Stimulated activated CD4-positive, alpha-beta T cell treated with anti-CD3 and anti-CD28 coated beads, Interleukin-4, amount 100 ng/mL, for 4 hours (primary cell): ENCODE results near the gene C6orf163.
A peak's percentile ranks its signal among the peaks of the same experiment; 100 is the strongest.

Experiments
- DNase-seq, 2 experiments: peaks; one replicate each; pipeline ENCODE4 v3.0.0-alpha.2; 2020

C6orf163 gene

DNA sequence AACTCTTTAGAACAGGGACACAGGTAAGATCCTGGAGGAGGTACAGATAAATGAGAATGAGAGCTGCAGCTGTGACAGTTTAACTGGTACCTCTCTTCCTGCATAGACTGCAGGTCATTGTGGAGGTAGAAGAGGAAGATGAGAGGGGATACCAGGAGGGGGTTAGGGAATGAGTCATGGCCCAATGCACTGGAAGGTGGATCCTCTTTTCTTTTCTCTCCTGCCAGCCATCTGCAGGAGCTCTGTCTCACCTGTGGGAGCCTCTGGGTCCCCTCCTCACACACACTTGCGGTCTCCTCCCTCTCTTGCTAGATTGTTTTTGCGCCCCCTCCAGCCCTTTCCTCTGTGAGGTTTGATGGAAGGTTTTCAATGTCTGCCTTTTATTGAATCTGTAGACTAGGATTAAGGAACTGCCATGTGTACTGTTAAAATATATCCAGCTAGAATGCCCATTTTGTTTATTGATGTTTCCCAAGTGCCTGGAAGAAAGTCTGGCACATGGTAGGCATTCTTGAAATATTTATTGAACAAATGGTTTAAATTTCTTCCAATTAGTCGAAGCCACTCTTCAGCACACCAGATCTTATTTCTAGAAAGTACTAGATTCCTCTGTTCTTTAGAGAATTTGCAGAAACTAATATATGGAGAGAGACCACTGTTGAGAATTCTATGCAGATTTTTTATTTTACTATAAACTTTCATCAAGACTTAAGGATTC, 13.0 kb downstream of the C6orf163 start:
- no peak for DNase-seq

DNA sequence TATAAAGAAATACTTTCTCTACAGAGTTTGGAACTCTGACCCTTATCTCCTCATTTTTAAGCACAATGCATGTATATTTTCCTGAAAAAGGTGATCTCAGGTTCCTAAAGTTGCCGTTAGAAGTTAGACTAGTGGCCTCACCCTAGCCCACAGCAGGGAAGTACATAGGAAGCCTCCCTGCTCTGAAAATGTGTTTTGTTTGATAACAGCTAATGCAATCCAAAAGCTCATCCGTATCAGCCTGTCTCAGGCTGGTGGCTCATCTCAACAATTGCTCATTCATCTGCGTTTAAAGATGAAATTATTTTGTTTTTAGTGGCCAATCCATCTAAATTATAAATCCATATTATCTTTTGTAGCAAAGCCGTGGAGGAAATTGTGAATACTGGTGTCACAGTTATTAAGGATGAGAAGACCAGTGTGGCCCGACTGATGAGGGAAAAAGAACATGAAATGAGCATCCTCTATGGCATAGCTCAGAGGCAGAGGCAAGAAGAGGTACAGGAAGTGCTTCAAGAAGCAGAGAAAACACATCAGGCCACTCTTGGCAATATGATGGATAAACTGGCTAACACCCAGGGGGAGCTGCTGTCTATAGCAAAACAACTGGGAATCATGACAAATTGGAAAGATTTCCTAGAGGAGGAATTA, 20.1 kb downstream of the C6orf163 start:
- no peak for DNase-seq

DNA sequence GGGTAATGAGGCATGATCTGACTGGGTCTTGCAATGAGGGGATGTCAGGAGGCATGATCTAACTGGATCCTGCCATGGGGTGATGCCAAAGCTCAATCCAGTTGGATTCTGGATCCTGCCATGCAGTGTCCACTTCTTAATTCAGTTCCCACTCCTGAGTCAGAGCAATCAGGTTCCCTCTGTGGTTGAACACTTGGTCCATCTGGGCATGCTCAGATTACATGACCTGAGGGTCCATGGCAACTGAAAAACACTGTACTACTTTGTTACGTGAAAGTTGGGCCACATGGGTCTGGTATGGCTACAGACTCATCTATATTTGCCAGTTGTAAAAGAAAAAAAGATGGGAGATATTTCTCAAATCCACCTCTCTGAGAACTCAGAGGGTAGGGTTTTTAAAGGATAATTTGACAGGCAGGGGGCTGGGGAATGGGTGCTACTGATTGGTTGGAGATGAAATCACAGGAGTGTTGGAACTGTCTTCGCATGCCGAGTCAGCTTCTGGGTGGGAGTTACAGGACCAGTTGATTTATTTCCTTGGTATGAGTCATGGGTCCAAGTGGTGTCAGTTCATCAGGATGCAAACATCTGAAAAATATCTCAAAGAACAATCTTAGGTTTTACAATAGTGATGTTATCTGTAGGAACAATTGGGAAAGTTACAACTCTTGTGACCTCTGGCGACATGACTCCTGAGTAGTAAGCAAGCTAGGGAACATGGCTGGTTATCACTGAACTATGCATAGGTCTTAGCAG, 21.6 kb downstream of the C6orf163 start:
- DNase-seq: no peak

DNA sequence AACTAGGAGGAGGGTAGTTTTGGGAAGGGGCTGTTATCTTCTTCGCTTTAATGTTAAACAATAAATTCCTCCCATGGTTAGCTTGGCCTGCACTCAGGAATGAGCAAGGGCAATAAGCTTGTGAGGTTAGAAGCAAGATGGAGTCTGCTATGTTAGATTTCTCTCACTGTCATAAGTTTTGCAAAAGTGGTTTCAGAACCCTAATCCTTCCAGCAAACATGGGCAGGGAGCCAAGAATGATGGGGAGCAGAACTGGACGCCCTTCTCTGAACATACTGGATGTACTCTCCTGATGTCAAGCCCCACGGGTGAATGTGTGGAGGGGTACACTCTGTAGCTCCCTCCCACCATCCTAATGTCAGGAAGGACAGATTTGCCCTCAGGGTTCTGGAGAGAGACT, 22.3 kb downstream of the C6orf163 start:
- DNase-seq: no peak

DNA sequence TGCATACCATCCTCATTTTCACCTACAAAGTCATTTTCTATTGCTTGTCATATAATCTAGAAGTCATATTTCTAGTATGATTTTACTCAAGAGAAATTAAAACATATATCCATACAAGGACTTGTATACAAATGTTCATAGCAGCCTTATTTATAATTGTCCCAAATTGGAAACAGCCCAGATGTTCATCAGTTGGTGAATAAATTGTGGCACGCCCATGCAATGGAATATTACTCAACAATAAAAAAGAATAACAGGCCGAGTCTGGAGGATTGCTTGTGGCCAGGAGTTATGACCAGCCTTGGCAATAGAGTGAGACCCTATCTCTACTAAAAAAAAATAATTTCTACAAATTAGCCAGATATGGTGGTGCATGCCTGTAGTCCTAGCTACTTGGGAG, 28.8 kb downstream of the C6orf163 start:
- DNase-seq: no peak

DNA sequence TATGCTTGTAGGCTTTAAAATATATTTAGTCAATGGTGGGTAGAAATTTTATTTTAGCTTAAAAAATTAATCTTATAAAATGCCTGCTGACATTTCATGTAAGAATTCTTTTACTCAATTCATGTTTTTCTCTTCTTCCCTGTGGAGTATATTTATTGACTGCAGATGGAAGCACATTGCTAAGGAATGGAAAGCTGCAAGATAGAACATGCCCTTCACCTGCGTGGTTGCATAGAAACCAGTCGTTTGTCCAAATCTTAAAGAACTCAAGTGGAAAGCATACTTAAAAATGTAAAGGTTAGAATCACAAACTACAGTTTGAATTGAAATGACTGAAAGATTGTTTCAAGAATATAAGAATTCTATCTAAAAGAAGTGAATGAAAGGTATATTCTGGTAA, 30.7 kb downstream of the C6orf163 start:
- no peak for DNase-seq

DNA sequence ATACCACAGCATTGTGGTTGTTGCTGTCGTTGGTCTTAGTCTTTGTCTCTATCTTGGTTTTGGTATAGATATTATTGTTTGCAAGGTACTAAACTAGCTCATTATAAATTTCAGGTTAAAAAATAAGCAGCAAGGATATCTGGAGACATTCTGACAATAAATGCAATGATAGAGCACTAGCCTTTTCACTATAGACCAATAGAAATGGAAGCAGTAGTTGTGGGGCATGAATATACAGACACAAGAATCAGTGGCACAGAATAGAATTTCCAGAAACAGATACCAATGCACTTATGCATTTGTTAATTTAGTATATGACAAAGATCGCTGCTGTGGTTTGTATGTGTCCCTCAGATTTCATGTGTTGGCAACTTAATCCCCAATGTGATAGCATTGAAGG, 32.0 kb downstream of the C6orf163 start:
- no peak for DNase-seq

DNA sequence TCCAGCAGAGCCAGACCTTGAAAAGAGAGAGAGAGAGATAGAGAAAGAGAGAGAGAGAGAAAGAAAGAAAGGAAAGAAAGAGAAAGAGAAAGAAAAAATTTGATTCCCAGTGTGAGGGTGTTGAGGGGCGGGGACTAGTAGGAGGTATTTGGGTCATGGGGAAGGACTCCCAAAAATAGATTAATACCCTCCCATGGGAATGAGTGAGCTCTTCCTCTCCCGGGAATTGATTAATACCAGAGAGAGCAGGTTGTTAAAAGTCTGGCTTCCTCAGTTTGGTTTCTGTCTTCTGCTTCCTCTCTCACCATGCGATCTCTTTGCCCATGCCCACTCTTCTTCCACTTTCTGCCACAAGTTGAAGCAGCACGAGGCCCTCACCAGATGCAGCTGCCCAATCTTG, 34.3 kb downstream of the C6orf163 start:
- DNase-seq: no peak

DNA sequence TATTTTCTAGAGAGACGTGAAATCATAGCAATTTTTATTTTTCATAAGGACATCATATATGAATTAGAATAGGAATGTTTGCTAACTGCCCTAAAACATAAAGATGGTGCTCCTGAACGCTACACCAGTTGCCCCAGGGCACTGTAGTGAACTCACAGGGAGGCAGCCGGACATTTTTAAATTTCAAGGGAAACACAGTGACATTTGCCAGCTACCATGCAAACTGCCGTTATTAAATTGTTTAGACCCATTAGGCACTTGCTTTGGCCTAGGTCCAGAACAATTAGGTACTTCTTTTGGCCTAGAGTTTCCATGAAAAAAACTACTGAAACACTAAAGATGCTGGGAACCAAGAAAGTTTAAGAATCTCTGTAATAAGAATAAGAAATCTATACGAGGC, 38.2 kb downstream of the C6orf163 start:
- no peak for DNase-seq

DNA sequence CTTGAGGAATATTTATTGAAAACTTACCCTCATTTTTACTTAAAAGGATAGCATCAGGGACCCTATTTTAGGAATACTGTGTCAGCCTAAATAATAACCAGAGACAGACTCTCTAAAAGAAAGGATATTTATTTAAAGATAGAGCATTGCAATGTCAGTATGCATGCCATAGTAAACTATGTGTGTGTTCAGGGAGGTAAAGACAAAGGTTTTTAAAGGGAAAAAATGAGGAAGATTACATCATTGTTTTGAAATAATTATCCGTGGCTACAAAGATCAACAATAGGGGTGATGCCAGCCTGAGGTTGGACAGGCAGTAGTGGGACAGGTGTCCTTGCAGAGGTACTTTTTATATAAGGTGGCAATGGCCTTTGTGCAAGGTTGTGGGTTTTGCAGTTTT, 39.4 kb downstream of the C6orf163 start:
- no peak for DNase-seq

DNA sequence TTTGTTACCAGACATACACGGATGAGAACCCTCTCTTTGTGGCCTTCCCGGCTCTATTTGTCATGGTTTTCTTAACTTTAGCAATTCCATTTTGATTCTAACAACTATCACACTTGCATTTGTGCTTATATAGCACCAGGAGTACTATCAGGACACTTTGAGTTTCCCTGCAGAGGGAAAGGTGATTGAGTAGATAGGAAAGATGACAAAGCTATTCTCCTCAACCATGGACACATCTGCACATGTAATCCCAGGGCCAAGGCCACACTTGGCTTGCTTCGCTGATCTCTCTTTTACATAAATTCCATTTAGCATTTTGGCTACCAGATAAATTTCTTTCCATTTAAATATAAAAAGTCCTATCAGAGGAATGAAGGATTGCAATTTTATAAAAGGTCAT, 39.8 kb downstream of the C6orf163 start:
- DNase-seq: no peak

DNA sequence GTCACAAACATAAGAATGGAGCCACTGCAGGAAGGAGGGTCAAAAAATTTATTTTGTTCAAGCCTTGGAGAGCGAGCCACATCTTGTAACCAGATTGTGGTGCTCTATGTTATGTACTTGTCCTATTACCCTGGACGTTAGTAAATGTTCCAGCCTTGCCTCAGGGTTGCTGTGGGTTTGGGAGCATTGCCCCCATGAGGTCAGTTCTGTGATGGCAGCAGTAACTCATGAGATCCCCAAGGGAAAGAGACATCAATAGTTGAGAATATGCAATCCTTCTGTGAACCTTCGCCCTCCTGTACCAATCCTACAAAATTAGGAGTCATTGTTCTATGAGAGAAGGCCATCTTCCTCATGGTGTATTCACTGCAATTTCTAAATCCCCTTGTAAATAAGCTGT, 46.7 kb downstream of the C6orf163 start:
- no peak for DNase-seq

DNA sequence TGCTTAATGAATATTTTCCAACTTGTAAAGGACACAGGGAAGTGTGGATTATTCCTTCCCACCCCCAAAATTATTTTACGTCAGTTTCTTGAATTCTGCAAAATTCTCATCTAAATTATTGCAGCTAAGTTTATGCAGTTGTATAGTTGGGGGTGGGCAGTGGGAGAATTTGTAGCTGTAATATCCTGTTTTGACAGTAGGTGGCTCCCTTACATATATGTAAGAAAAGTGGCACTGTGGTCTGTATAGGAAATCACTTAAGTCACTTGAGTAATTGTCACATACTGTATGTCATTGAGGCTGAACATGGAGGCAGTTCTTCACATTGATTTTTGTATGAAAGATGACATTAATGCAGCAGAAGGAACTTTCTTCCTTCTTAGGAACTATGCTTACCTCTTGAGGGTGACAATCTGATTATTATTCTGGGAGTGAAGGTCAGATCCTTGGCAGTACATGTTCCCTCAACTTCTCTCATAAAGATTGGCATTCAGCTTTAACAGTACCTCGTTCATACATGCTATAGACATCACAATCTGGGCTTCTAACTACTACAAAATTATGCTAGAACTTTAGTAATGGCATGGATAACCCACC, 48.5 kb downstream of the C6orf163 start:
- DNase-seq: peak in 1 of 2 experiments; percentile 13

DNA sequence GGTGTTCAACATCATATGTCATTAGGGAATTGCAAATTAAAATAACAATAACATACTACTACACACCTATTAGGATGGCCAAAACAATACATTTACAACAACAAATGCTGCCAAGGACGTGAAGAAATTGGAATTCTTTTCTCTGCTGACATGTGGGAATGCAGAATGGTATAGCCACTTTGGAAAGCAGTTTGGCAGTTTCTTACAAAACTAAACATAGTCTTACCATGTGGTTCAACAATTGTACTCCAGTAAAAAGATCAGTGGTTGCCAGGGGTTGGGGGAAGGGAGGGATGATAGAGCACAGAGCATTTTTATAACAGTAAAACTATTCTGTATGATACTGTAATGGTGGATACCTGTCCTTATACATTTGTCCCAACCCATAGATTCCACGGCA, 50.8 kb downstream of the C6orf163 start:
- no peak for DNase-seq

DNA sequence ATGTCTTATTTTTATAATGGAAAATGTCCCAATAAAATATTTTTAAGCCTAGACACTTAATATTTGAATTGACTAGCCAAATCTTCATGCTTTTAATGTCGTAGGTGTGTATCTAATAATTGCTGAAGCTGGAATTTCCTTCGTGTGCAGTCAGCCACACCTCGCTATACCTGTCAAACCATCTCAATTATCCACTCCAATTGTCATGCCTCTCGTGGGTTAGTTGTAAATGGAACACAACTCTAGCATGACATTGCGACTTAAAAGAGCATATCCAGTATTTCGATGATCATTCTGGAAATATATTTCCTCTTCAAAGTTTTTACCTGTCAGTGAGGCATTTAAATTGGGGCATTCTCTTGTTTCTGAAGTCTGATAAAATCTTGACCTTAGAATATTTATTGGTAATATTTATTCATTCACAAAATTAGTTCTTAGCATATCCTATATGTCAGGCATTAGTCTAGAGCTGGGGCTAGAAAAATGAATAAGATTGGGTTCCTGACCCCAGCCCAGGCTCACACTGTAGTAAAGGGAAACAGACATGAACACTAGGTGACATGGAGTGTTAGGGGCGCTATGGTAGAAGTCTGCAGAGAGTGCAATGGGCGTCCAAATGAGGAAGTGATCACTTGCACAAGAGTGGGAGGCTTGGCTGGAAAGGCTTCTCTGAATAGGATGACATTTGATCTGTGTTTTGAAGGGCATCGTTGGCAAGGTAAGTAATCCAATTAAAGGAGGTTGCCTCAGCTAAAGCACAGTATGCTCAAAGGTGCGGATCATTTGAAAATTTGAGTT, 52.2 kb downstream of the C6orf163 start:
- no peak for DNase-seq

DNA sequence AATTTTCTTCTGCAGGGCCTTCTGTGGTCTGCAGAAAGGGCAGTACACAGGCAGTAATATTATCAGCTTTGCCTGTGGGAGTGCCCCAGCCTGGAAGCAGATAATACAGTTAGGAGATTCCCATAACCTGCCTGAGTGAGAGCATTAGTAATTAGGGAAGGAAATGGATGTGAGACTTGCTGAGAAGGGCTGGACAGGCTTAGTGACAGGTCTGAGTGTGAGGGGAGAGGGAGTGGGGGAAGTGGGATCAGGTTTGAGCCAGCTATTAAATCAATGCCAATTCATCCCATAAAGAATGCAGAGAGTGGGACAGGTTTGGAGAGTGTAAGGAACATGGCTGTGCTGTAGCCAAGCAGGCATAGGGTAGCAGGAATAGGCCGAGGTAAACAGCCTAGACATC, 53.0 kb downstream of the C6orf163 start:
- DNase-seq: no peak

DNA sequence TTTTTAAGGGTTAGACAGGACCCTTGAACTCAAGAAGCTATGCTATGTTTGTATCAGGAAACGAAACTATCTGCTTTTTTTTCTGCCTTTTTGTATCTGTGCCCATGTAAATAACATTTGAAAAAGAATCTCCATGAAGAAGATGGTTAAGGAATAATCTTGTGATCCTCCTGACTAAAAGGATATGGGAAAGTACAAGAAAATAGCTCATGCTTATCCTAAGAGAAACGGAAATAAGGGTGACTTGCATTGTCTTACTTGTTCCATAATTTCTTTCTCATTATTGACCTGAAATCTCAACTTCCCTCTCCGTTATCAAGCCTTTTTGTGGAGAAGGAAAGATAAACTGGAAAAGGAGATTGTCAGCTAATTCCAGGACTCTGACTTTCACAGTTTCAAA, 57.2 kb downstream of the C6orf163 start:
- no peak for DNase-seq

DNA sequence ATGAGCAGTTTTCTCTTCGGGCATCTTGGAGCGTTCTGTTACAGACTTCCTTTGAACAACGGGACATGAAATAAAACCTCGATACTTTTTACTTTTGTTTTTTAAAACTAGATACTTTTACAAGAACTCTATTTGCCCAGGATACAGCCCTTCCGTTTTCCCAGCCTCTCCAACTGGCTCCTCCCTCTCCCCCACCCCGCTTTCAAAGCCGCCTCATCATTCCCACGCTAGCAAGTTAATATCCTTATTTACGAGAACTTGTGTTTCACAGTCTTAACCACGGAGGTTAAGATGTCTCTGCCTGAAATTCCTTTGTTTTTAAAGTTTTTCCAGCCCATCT, 62.9 kb downstream of the C6orf163 start:
- no peak for DNase-seq

DNA sequence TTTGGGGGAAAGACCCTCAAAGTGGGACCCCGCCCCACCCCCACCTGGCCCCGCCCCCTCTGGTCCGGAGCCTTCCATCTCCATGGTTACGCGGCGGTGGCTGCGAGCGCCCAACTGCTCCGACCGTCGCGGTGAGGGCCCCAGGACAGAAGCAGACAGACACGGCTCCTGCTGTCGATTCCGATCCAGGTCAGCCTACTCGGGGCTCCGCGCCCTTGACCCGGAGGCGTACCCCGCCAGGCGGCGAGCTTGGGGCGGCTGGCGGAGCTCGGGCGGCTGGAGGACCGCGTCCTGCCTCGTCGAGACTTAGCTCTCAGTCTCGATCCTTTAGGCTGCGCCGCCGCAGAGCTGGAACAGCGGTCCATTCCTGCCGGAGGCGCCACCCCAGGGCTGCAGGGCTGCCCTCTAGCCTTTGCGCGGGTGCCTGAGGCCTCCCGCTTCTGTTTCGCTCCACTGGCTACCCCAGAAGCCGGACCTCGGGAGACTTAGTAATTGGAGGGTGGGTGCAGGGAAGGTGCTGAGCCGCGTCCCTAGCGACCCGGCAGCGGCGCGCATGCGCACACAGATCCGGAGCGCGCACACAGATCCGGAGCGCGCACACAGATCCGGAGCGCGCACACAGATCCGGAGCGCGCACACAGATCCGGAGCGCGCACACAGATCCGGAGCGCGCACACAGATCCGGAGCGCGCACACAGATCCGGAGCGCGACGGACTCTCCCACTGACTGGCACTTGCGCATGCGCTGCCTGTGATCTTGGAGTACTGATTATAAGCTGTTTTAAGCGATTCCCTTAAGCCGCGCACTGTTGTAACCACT, 63.5 kb downstream of the C6orf163 start, which contains the start of gene CFAP206:
Gene CFAP206 (plus strand): TSS at position 72 of the 820 bp plus-strand sequence. CDS start 1,868 bp downstream, outside the sequence.
- peak; percentile 74 to 78 for DNase-seq

DNA sequence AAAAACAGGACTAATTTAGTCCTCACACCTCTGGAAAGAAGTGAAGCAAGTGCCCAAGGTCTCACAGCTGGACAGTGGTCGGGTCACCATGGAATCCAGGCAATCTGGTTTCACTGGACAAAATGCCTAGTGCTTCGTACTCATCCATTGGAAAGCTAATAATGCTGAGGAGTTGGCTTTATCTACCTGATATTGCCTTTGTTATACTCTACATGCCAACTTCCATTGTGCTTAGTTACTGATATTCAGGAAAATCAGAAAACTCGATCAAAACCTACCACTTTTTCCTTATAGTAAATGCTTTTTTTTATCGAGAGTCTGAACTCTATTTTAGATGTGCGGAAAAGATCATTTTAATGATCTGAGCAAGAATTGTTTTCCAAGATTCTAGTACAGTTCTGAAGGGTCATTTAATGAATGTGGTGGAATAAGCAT, 64.1 kb downstream of the C6orf163 start:
- DNase-seq: no peak
